Suprapubic skin (tissue), 4 donors: ENCODE results near the gene DIAPH1. TPM values are rescaled to one million over a fixed set of nuclear protein-coding genes. Genes with fewer than 3 reads are reported as not detected.

Experiments used
- DNase-seq, 2 donors: peaks; one replicate each; pipeline ENCODE4 v3.0.0-alpha.2; 2019; ENCODE audit warnings: low spot score in 2 of 2
- H3K27ac ChIP-seq: fragments of 200-600 bp; sonication (generic); one replicate; pipeline ENCODE4 v1.5.1; 2019
- H3K27me3 ChIP-seq: fragments of 200-600 bp; sonication (generic); one replicate; pipeline ENCODE4 v1.5.1; 2019
- H3K36me3 ChIP-seq: fragments of 200-600 bp; sonication (generic); one replicate; pipeline ENCODE4 v1.5.1; 2019
- H3K4me1 ChIP-seq: fragments of 200-600 bp; sonication (generic); one replicate; pipeline ENCODE4 v1.5.1; 2019
- H3K4me3 ChIP-seq: fragments of 200-600 bp; sonication (generic); one replicate; pipeline ENCODE4 v1.5.1; 2019; ENCODE audit warnings: mild to moderate bottlenecking
- H3K9me3 ChIP-seq: fragments of 200-600 bp; sonication (generic); one replicate; pipeline ENCODE4 v1.5.1; 2019
- EP300 ChIP-seq: sonication (generic); formaldehyde crosslinking; IDR thresholded peaks from one replicate; pipeline ENCODE4 v1.6.1; 2017; ENCODE audit warnings: antibody characterized with exemption
- POLR2A ChIP-seq, 2 donors: fragments of 450-650 bp; IDR thresholded peaks; one replicate each; pipeline ENCODE4 v1.6.1; 2017; ENCODE audit warnings: antibody characterized with exemption in 2 of 2, mild to moderate bottlenecking in 2 of 2, moderate library complexity in 2 of 2
- POLR2AphosphoS5 ChIP-seq, 3 donors: sonication (generic); formaldehyde crosslinking; IDR thresholded peaks; one replicate each; pipeline ENCODE4 v1.6.1; 2017; ENCODE audit warnings: antibody characterized with exemption in 3 of 3
- WGBS: methylation state at CpG from one replicate; pipeline ENCODE4 v1.1.5; 2018; 5-methylcytosine and 5-hydroxymethylcytosine counted together
- total RNA-seq, 4 donors: library from RNA; depleted of rRNA; stranded (reverse); fragments of >200 nt; gene quantifications; one replicate each; pipeline ENCODE4 v1.1.0, GENCODE V29; 2016
- TF ChIP-seq, protein P1 (sequence below), 2 donors: fragments of 200-600 bp in 1 of 2; fragments of 450-650 bp in 1 of 2; sonication (generic) in 1 of 2; IDR thresholded peaks; one replicate each; pipeline ENCODE4 v1.5.1; 2016 to 2019; ENCODE audit warnings: antibody characterized with exemption in 2 of 2, mild to moderate bottlenecking in 1 of 2, moderate library complexity in 1 of 2

The DIAPH1 gene
- total RNA-seq, 4 donors from 2014 or later: 83.0 to 115 (median 95.1) TPM

- Histone ChIP-seq H3K4me1 (peaks cover 25% of the 10 kb centered on the region), H3K27ac (no peak overlapping the region), H3K36me3 (peaks cover 29% of the 10 kb centered on the region), H3K27me3 (no peaks in the 10 kb centered on the region), H3K4me3 (no peak overlapping the region), H3K9me3 (no peaks in the 10 kb centered on the region)
- TF ChIP-seq, protein P1, sequence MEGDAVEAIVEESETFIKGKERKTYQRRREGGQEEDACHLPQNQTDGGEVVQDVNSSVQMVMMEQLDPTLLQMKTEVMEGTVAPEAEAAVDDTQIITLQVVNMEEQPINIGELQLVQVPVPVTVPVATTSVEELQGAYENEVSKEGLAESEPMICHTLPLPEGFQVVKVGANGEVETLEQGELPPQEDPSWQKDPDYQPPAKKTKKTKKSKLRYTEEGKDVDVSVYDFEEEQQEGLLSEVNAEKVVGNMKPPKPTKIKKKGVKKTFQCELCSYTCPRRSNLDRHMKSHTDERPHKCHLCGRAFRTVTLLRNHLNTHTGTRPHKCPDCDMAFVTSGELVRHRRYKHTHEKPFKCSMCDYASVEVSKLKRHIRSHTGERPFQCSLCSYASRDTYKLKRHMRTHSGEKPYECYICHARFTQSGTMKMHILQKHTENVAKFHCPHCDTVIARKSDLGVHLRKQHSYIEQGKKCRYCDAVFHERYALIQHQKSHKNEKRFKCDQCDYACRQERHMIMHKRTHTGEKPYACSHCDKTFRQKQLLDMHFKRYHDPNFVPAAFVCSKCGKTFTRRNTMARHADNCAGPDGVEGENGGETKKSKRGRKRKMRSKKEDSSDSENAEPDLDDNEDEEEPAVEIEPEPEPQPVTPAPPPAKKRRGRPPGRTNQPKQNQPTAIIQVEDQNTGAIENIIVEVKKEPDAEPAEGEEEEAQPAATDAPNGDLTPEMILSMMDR (IDR thresholded peaks at IDR 0.05): no peak
- 100% methylated on average over 1 of the region's 1 CpG for WGBS
- no peak for DNase-seq
These were observed 86.1 kb downstream of the DIAPH1 start for GRCh38 chr5:141532726-141533125.

DNA sequence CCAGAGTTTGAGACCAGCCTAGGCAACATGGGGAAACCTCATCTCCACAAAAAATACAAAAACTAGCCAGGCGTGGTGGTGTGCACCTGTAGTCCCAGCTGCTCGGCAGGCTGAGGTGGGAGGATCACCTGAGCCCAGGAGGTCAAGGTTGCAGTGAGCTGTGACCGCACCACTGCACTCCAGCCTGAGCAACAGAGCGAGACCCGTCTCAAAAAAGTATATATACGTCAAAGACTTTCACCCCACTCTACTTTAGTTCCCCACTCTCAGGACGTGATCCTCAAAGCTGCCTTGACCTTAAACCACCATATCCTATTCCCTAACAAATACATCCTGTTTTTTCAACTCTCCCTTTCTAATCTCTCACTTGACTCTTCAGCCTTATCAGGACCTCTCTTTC is 88.9 kb downstream of the DIAPH1 start:
- H3K27ac ChIP-seq: peak overlapping the region; percentile 77
- DNase-seq: no peak
- TF ChIP-seq POLR2AphosphoS5 (IDR thresholded peaks at IDR 0.05) (no peak), EP300 (no peak), POLR2A (IDR thresholded peaks at IDR 0.05) (no peak)
- TF ChIP-seq, protein P1 (IDR thresholded peaks at IDR 0.05): no peak
- H3K4me3 ChIP-seq: no peak overlapping the region
- H3K27me3 ChIP-seq: no peaks in the 10 kb centered on the region
- H3K4me1 ChIP-seq: peaks cover 39% of the 10 kb centered on the region
- 96% methylated on average over 7 of the region's 7 CpGs for WGBS
- no peaks in the 10 kb centered on the region for H3K9me3 ChIP-seq
- peaks cover 40% of the 10 kb centered on the region for H3K36me3 ChIP-seq

GRCh38 chr5:141529002-141529401 is 89.8 kb downstream of the DIAPH1 start:
- peaks cover 40% of the 10 kb centered on the region for H3K36me3 ChIP-seq
- WGBS: 50% methylated on average over 5 of the region's 5 CpGs
- DNase-seq: no peak

GRCh38 chr5:141528291-141528984 is 90.4 kb downstream of the DIAPH1 start:
- peaks cover 51% of the 10 kb centered on the region for H3K4me1 ChIP-seq
- H3K4me3 ChIP-seq: no peak overlapping the region
- H3K9me3 ChIP-seq: no peaks in the 10 kb centered on the region
- peak overlapping the region; percentile 77 for H3K27ac ChIP-seq
- WGBS: 58% methylated on average over 11 of the region's 11 CpGs
- TF ChIP-seq, protein P1 (IDR thresholded peaks at IDR 0.05): no peak
- TF ChIP-seq POLR2A (IDR thresholded peaks at IDR 0.05) (no peak), EP300 (no peak), POLR2AphosphoS5 (IDR thresholded peaks at IDR 0.05) (no peak)
- H3K27me3 ChIP-seq: no peaks in the 10 kb centered on the region
- peaks cover 39% of the 10 kb centered on the region for H3K36me3 ChIP-seq
- DNase-seq: no peak

More at GRCh38 chr5:141529002-141529401, 89.8 kb downstream of the DIAPH1 start:
- Histone ChIP-seq H3K27ac (peak overlapping the region; percentile 77), H3K9me3 (no peaks in the 10 kb centered on the region), H3K4me3 (no peak overlapping the region), H3K27me3 (no peaks in the 10 kb centered on the region), H3K4me1 (peaks cover 48% of the 10 kb centered on the region)
- TF ChIP-seq POLR2AphosphoS5 (IDR thresholded peaks at IDR 0.05): no peak
- TF ChIP-seq, protein P1 (IDR thresholded peaks at IDR 0.05): no peak
- no peak for TF ChIP-seq POLR2A (IDR thresholded peaks at IDR 0.05)
- TF ChIP-seq EP300: no peak

- H3K27ac ChIP-seq: peak overlapping the region; percentile 67
- WGBS: 74% methylated on average over 1 of the region's 1 CpG
- DNase-seq: no peak
- H3K36me3 ChIP-seq: peaks cover 40% of the 10 kb centered on the region
- no peaks in the 10 kb centered on the region for H3K27me3 ChIP-seq
- H3K4me1 ChIP-seq: peaks cover 58% of the 10 kb centered on the region
- TF ChIP-seq, protein P1 (IDR thresholded peaks at IDR 0.05): no peak
- no peak for TF ChIP-seq POLR2A (IDR thresholded peaks at IDR 0.05)
- no peak for TF ChIP-seq EP300
- no peak for TF ChIP-seq POLR2AphosphoS5 (IDR thresholded peaks at IDR 0.05)
- H3K9me3 ChIP-seq: no peaks in the 10 kb centered on the region
- no peak overlapping the region for H3K4me3 ChIP-seq
These were observed 91.4 kb downstream of the DIAPH1 start for GRCh38 chr5:141527426-141527825.
